ENCODE measurements around the gene NAA40. TPM values are rescaled to one million over a fixed set of nuclear protein-coding genes. Genes with fewer than 3 reads are reported as not detected.

The NAA40 gene
- polyA plus RNA-seq, 1 experiment: 16.1 TPM

GRCh38 chr11:64003807-64004589 is 65.2 kb downstream of the NAA40 start:
- no peak for DNase-seq (ENCODE audit: low read depth)
- Histone ChIP-seq H3K27me3 (ENCODE audit: control insufficient read depth, insufficient read depth, low read length) (no peaks in the 10 kb centered on the region), H3K4me3 (ENCODE audit: low read depth, low read length) (no peak overlapping the region), H3K36me3 (ENCODE audit: control insufficient read depth, insufficient read depth, low read length) (no peaks in the 10 kb centered on the region)
- TF ChIP-seq, protein P1, sequence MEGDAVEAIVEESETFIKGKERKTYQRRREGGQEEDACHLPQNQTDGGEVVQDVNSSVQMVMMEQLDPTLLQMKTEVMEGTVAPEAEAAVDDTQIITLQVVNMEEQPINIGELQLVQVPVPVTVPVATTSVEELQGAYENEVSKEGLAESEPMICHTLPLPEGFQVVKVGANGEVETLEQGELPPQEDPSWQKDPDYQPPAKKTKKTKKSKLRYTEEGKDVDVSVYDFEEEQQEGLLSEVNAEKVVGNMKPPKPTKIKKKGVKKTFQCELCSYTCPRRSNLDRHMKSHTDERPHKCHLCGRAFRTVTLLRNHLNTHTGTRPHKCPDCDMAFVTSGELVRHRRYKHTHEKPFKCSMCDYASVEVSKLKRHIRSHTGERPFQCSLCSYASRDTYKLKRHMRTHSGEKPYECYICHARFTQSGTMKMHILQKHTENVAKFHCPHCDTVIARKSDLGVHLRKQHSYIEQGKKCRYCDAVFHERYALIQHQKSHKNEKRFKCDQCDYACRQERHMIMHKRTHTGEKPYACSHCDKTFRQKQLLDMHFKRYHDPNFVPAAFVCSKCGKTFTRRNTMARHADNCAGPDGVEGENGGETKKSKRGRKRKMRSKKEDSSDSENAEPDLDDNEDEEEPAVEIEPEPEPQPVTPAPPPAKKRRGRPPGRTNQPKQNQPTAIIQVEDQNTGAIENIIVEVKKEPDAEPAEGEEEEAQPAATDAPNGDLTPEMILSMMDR (IDR thresholded peaks at IDR 0.05; ENCODE audit: insufficient read depth, low read depth, low read length): no peak
- POLR2A ChIA-PET: no interaction called here
- CTCF ChIA-PET: interaction anchor here (1.1 to 6.8 kb wide), 2 partner anchors 144 to 146 kb away, joined by 3 to 239 read pairs; no protein-coding TSS in a partner anchor

GRCh38 chr11:64004590-64004984 is 65.8 kb downstream of the NAA40 start:
- TF ChIP-seq, protein P1 (IDR thresholded peaks at IDR 0.05; ENCODE audit: insufficient read depth, low read depth, low read length): no peak
- POLR2A ChIA-PET: no interaction called here
- DNase-seq (ENCODE audit: low read depth): no peak
- Histone ChIP-seq H3K27me3 (ENCODE audit: control insufficient read depth, insufficient read depth, low read length) (no peaks in the 10 kb centered on the region), H3K4me3 (ENCODE audit: low read depth, low read length) (no peak overlapping the region), H3K36me3 (ENCODE audit: control insufficient read depth, insufficient read depth, low read length) (no peaks in the 10 kb centered on the region)
- CTCF ChIA-PET: interaction anchor here (0.6 to 1.1 kb wide), 3 partner anchors 9 to 143 kb away, joined by 3 read pairs; no protein-coding TSS in a partner anchor

GRCh38 chr11:64005691-64006090 is 66.9 kb downstream of the NAA40 start:
- TF ChIP-seq, protein P1 (IDR thresholded peaks at IDR 0.05; ENCODE audit: insufficient read depth, low read depth, low read length): no peak
- H3K27me3 ChIP-seq (ENCODE audit: control insufficient read depth, insufficient read depth, low read length): no peaks in the 10 kb centered on the region
- ChIA-PET CTCF (interaction anchor here (2.3 to 3.2 kb wide), 2 partner anchors 143 to 147 kb away, joined by 12 to 15 read pairs; no protein-coding TSS in a partner anchor), POLR2A (no interaction called here)
- H3K36me3 ChIP-seq (ENCODE audit: control insufficient read depth, insufficient read depth, low read length): no peaks in the 10 kb centered on the region
- H3K4me3 ChIP-seq (ENCODE audit: low read depth, low read length): no peak overlapping the region
- DNase-seq (ENCODE audit: low read depth): no peak

DNA sequence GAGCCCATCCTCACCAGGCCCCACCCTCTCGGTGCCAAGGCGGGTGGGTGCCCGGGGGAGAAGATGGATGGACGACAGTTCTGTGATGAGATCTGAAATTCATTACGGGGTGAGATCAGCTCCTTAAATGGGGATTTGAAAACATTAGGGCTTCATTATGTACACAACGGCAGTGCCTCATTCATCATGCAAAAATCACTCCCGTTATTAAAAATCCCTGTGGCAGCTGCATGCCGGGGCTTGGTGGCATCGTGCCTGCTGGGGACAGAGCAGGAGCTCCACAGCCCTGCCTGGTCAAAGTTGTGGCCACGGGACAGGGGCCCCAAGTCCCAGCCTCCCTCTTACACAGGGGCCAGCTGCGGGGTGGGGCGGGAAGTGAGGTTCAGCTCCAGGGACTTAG is 67.6 kb downstream of the NAA40 start:
- ChIA-PET POLR2A (no interaction called here), CTCF (interaction anchor here (2.3 to 3.2 kb wide), 2 partner anchors 142 to 147 kb away, joined by 12 to 15 read pairs; no protein-coding TSS in a partner anchor)
- Histone ChIP-seq H3K4me3 (ENCODE audit: low read depth, low read length) (no peak overlapping the region), H3K27me3 (ENCODE audit: control insufficient read depth, insufficient read depth, low read length) (no peaks in the 10 kb centered on the region), H3K36me3 (ENCODE audit: control insufficient read depth, insufficient read depth, low read length) (no peaks in the 10 kb centered on the region)
- DNase-seq (ENCODE audit: low read depth): no peak
- TF ChIP-seq, protein P1 (IDR thresholded peaks at IDR 0.05; ENCODE audit: insufficient read depth, low read depth, low read length): no peak

Small RNA genes within 50 kb of the gene (small RNA-seq; reads per million reads assigned to genes)
- not detected for gene RNU6-45P (ENCODE audit: insufficient read length, low read depth, low replicate concordance)

Other genes with a start within 250 kb of the NAA40 start
- 4.7 and 5.8 TPM in 2 replicates for gene ZFTA, start 170.2 kb upstream of the NAA40 start, polyA plus RNA-seq (2011; rRNA removed)
- 16.2 and 24.4 TPM in 2 replicates for gene SPINDOC, start 125.5 kb upstream of the NAA40 start, polyA plus RNA-seq (2011; rRNA removed)
- gene MARK2, start 99.9 kb upstream of the NAA40 start, polyA plus RNA-seq (2011; rRNA removed): 11.1 and 13.8 TPM in 2 replicates
- 1.6 and 2.5 TPM in 2 replicates for gene RCOR2, start 21.8 kb upstream of the NAA40 start, polyA plus RNA-seq (2011; rRNA removed)
- 359 and 527 TPM in 2 replicates for gene COX8A, start 35.6 kb downstream of the NAA40 start, polyA plus RNA-seq (2011; rRNA removed)
- 108 and 143 TPM in 2 replicates for gene OTUB1, start 47.4 kb downstream of the NAA40 start, polyA plus RNA-seq (2011; rRNA removed)
- 0.32 and 0.42 TPM in 2 replicates for gene FLRT1, start 96.9 kb downstream of the NAA40 start, polyA plus RNA-seq (2011; rRNA removed)
- gene MACROD1, start 227.1 kb downstream of the NAA40 start, polyA plus RNA-seq (2011; rRNA removed): 11.7 and 12.4 TPM in 2 replicates
- 139 and 150 TPM in 2 replicates for gene STIP1, start 247.2 kb downstream of the NAA40 start, polyA plus RNA-seq (2011; rRNA removed)

All from BJ (cell line).